Heart left ventricle (tissue), 13 donors: ENCODE data around the gene OR5AP2.
"Not testable (repeated sequence)": the region's sequence is repeated elsewhere in the genome, so short reads cannot be mapped to it uniquely, and the experiment has no call there.

Source experiments
- CTCF ChIP-seq, 12 donors: fragments of 200-600 bp; sonication (generic) in 4 of 12; IDR thresholded peaks; one replicate each; pipeline versions ENCODE4 v1.5.0 to v1.8.0; 2018 to 2022; ENCODE audit warnings: antibody characterized with exemption in 12 of 12, mild to moderate bottlenecking in 5 of 12
- POLR2A ChIP-seq, 2 donors: fragments of 450-650 bp; IDR thresholded peaks; one replicate each; pipeline ENCODE4 v1.6.1; 2017; ENCODE audit warnings: antibody characterized with exemption in 2 of 2, mild to moderate bottlenecking in 2 of 2, moderate library complexity in 2 of 2
- donor health status: ischemic (EF 13 %, LVEDD 7.1; RV severe dilation, severe dysfunction).
- donor health status: DM: no; HTN: yes; CAD: no.
- donor health status: DM: no; HTN: no; CAD: no.
- donor health status: ischemic (EF 25% LVEDD 6.9; RV normal size, moderate dysfunction).
- donor health status: ischemic (EF 25% LVEDD 5.7; RV mildly dilated, moderate dysfunction).
- donor health status: ischemic (EF 35%, LVEDD 5.7; RV mildly dilated, moderate dysfunction).
- donor health status: nonischemic (EF 11% LVEDD 7.7; RV severe dilation, severe dysfunction).
- donor health status: DM: yes; HTN: yes; CAD: no.
- donor health status: PGD.
- donor health status: ischemic (EF 29% LVEDD 5.4; RV normal size, mild dysfunction).
- donor health status: nonischemic (EF 23%, LVEDD 6.1; RV moderate dilation, normal function).

GRCh38 chr11:56691179-56691578 lies 48.9 kb upstream of the OR5AP2 start:
- not testable (repeated sequence) for TF ChIP-seq CTCF, POLR2A (IDR thresholded peaks at IDR 0.05)
